CD4-positive, alpha-beta T cell treated with Interleukin-4 for 4 hours (primary cell): ENCODE measurements around the gene PPP1R1B.

Experiments used
- DNase-seq: peaks from one replicate; pipeline ENCODE4 v3.0.0-alpha.2; 2020

PPP1R1B gene

GRCh38 chr17:39658760-39659159 lies 32.0 kb downstream of the PPP1R1B start:
- DNase-seq, result no peak

- DNase-seq, result no peak
Observed at GRCh38 chr17:39659279-39660010, 32.7 kb downstream of the PPP1R1B start.

GRCh38 chr17:39660011-39660360 lies 33.2 kb downstream of the PPP1R1B start:
- no peak for DNase-seq

- DNase-seq, result no peak
Observed at GRCh38 chr17:39660397-39661385, 33.9 kb downstream of the PPP1R1B start.

- no peak for DNase-seq
Observed at GRCh38 chr17:39661744-39662541, 35.2 kb downstream of the PPP1R1B start.

GRCh38 chr17:39662551-39663339 lies 36.0 kb downstream of the PPP1R1B start:
- DNase-seq, result no peak

- DNase-seq, result no peak
Observed at GRCh38 chr17:39663340-39663687, 36.6 kb downstream of the PPP1R1B start.

- DNase-seq, result no peak
Observed at GRCh38 chr17:39663688-39664580, 37.2 kb downstream of the PPP1R1B start.

- no peak for DNase-seq
Observed at GRCh38 chr17:39664581-39665561, 38.1 kb downstream of the PPP1R1B start, which contains the start of gene TCAP. Gene TCAP, plus strand, starts transcription at chr17:39665349. Its CDS starts 11 bp downstream, at chr17:39665360.

- no peak for DNase-seq
Observed at GRCh38 chr17:39665642-39666224, 39.0 kb downstream of the PPP1R1B start.

GRCh38 chr17:39666231-39666600 lies 39.5 kb downstream of the PPP1R1B start:
- DNase-seq, result no peak

GRCh38 chr17:39666601-39667261 lies 40.0 kb downstream of the PPP1R1B start:
- DNase-seq, result no peak

- no peak for DNase-seq
Observed at GRCh38 chr17:39667262-39667944, 40.7 kb downstream of the PPP1R1B start.

GRCh38 chr17:39667945-39668924 lies 41.5 kb downstream of the PPP1R1B start, which contains the start of gene PNMT:
Gene PNMT, plus strand, starts transcription at chr17:39668453. Its CDS starts 23 bp downstream, at chr17:39668476.
- peak; percentile 51 for DNase-seq

GRCh38 chr17:39669897-39670735 lies 43.4 kb downstream of the PPP1R1B start:
- DNase-seq, result no peak

- no peak for DNase-seq
Observed at GRCh38 chr17:39670746-39671145, 44.0 kb downstream of the PPP1R1B start.
